Measurements from ENCODE around the gene ZCCHC3.

GRCh38 chr20:290084-290831 is 7.1 kb upstream of the ZCCHC3 start, which contains the start of gene C20orf96:
- TF ChIP-seq POLR2A (IDR thresholded peaks at IDR 0.05; ENCODE audit: low read length) (peak; percentile 40), EP300 (IDR thresholded peaks at IDR 0.05) (no peak), CEBPB (IDR thresholded peaks at IDR 0.05) (no peak), BHLHE40 (IDR thresholded peaks at IDR 0.05; ENCODE audit: low read depth, low read length) (no peak), RNF2 (IDR thresholded peaks at IDR 0.05; ENCODE audit: borderline replicate concordance, low read depth) (no peak), CHD2 (IDR thresholded peaks at IDR 0.05; ENCODE audit: low read length, partially characterized antibody) (peak; percentile 77), SMC3 (IDR thresholded peaks at IDR 0.05) (no peak), HDAC2 (IDR thresholded peaks at IDR 0.05) (no peak), RCOR1 (IDR thresholded peaks at IDR 0.05; ENCODE audit: low read depth, low read length) (no peak), USF2 (IDR thresholded peaks at IDR 0.05) (no peak), ZFP36 (IDR thresholded peaks at IDR 0.05; ENCODE audit: borderline replicate concordance, partially characterized antibody) (no peak), MAZ (IDR thresholded peaks at IDR 0.05; ENCODE audit: borderline replicate concordance, low read depth, low read length) (no peak), KDM1A (IDR thresholded peaks at IDR 0.05; ENCODE audit: low read depth) (no peak)
- TF ChIP-seq, protein P1, sequence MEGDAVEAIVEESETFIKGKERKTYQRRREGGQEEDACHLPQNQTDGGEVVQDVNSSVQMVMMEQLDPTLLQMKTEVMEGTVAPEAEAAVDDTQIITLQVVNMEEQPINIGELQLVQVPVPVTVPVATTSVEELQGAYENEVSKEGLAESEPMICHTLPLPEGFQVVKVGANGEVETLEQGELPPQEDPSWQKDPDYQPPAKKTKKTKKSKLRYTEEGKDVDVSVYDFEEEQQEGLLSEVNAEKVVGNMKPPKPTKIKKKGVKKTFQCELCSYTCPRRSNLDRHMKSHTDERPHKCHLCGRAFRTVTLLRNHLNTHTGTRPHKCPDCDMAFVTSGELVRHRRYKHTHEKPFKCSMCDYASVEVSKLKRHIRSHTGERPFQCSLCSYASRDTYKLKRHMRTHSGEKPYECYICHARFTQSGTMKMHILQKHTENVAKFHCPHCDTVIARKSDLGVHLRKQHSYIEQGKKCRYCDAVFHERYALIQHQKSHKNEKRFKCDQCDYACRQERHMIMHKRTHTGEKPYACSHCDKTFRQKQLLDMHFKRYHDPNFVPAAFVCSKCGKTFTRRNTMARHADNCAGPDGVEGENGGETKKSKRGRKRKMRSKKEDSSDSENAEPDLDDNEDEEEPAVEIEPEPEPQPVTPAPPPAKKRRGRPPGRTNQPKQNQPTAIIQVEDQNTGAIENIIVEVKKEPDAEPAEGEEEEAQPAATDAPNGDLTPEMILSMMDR (IDR thresholded peaks at IDR 0.05) = peak; percentile 15; the same call in 1 of the 3 replicates
